ENCODE results near the gene SPON2.

The SPON2 gene

GRCh38 chr4:1193206-1194009, 21.0 kb upstream of the SPON2 start:
- no peak for DNase-seq

- no peak for DNase-seq
These were observed 20.3 kb upstream of the SPON2 start for GRCh38 chr4:1192493-1193205.

GRCh38 chr4:1192091-1192492, 19.7 kb upstream of the SPON2 start:
- DNase-seq: no peak

GRCh38 chr4:1191621-1192020, 19.2 kb upstream of the SPON2 start:
- DNase-seq: no peak

- DNase-seq: no peak
These were observed 14.8 kb upstream of the SPON2 start for GRCh38 chr4:1187182-1187581.

GRCh38 chr4:1183985-1184773, 11.8 kb upstream of the SPON2 start:
- no peak for DNase-seq

GRCh38 chr4:1182313-1182712, 9.9 kb upstream of the SPON2 start:
- no peak for DNase-seq

- DNase-seq: no peak
These were observed 8.3 kb upstream of the SPON2 start for GRCh38 chr4:1180663-1181062.

GRCh38 chr4:1179976-1180375, 7.6 kb upstream of the SPON2 start:
- no peak for DNase-seq

- no peak for DNase-seq
These were observed 6.7 kb upstream of the SPON2 start for GRCh38 chr4:1179089-1179441.

- no peak for DNase-seq
These were observed 6.1 kb upstream of the SPON2 start for GRCh38 chr4:1178300-1179088.

GRCh38 chr4:1177274-1178141, 5.1 kb upstream of the SPON2 start:
- no peak for DNase-seq

- DNase-seq: no peak
These were observed 4.3 kb upstream of the SPON2 start for GRCh38 chr4:1176398-1177273.

GRCh38 chr4:1175635-1176229, 3.3 kb upstream of the SPON2 start:
- DNase-seq: no peak

GRCh38 chr4:1174941-1175634, 2.7 kb upstream of the SPON2 start:
- DNase-seq: no peak

GRCh38 chr4:1172971-1173757, 781 bp upstream of the SPON2 start:
- no peak for DNase-seq

GRCh38 chr4:1171311-1172227, 814 bp downstream of the SPON2 start:
- DNase-seq: no peak

GRCh38 chr4:1170976-1171310, 1.4 kb downstream of the SPON2 start:
- no peak for DNase-seq

Data from SHP77 treated with DMSO at 0.1 percent for 48 hours (cell line).